GM19025 (cell line): ENCODE data around the gene SAP30L.
A peak's percentile ranks its signal among the peaks of the same experiment; 100 is the strongest.

ENCODE experiments used
- ATAC-seq: cut with Tn5 transposase; IDR thresholded peaks from one replicate; pipeline ENCODE4 v1.9.1; 2021; ENCODE audit warnings: mild to moderate bottlenecking, low read depth, moderate library complexity; ENCODE audit not compliant: unreplicated experiment

The SAP30L gene

DNA sequence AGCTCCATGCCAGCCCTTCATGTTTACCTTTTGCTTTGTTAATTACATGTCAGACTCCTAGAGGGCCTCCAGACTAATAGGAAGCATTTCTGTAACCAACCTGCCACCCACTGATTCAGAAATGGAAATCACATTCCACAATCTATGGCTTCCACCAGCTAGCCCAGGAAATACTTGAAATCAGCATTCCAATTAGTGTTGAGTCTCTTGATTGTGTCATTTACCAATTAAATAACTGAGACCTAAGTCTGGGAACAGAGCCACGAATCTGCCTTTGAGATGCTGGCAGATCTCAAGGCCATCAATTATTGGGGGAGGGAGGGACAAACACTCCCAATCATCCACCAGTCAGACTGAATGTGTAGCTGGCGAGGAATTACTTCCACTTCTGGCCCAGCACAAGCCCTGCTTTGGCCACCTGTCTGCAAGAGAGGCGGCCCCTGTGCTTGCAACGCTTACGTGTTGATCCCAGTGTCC, 27.4 kb upstream of the SAP30L start:
- no peak for ATAC-seq

GRCh38 chr5:154419236-154419635, 26.6 kb upstream of the SAP30L start:
- ATAC-seq = no peak

GRCh38 chr5:154421868-154422267, 23.9 kb upstream of the SAP30L start:
- ATAC-seq = no peak

DNA sequence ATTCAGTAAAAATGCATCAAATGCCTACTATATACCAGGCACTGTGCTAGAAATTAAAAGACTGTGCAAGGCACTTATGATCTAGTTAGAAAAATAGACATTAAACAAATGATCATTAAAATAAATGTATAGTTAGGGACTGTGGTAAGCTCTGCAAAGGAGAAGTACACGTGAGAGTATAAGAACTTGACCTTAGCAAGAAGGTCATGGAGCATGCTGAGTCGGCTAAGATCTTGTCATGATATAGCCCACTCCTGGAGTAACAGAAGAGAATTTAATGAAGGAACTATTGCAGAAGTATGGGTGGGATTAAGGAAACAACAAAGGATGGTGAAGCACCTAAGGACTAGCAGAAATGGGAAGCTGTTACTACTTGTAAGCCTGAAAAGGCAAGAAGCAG, 23.5 kb upstream of the SAP30L start:
- no peak for ATAC-seq

GRCh38 chr5:154428208-154428607, 17.6 kb upstream of the SAP30L start:
- ATAC-seq = no peak

DNA sequence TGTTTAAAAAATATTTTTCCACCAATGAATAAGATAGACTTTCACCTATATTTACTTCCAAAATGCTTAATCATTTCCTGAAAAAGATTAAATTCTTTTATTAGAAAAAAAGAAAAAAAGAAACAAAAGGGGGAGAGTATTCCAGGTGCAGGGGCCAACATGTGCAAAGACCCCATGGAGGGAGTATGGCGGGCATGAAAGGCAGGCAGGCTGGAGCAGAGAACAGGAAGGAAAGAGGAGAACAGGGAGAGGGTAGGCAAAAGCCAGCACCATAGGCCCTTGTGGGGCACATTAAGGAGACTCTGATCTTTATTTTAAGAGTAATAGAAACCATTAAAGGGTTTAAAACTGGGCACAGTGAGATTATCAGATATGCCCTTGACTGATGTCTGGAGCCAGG, 16.5 kb upstream of the SAP30L start:
- no peak for ATAC-seq

- no peak for ATAC-seq
Measured at GRCh38 chr5:154430466-154430865, 15.3 kb upstream of the SAP30L start.

GRCh38 chr5:154430961-154431630, 14.7 kb upstream of the SAP30L start:
- ATAC-seq = no peak

DNA sequence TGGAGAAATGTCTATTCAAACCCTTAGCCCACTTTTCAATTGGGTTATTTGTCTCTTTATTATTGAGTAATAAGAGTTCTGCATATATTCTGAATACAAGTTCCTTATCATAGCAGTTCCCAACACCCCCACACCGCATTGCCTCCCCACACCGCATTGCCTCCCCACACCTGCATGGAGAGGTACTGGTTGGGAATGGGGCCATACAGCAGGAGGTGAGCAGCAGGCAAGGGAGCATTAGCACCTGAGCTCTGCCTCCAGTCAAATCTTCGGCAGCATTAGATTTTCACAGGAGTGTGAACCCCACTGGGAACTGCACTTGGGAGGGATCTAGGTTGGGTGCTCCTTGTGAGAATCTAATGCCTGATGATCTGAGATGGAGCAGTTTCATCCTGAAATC, 10.6 kb upstream of the SAP30L start:
- no peak for ATAC-seq

GRCh38 chr5:154437281-154437965, 8.4 kb upstream of the SAP30L start:
- no peak for ATAC-seq

DNA sequence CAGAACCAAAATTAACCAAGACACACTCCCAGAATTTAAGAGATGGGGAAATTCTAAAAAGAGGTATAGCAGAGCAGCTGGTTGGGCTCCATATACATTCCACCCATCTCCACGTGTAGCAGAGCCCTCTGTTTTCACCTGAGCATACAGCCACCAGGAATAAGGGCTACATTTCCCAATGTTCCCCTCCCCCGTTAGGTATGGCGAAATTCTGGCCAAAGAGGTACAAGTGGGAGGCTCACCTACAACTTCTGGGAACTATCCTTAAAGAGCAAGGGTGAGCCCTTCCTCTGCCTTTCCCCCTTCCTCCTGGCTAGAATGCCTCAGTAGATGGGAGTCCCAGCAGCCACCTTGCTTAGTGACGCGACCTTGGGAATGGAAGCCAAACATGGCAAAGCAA, 5.3 kb upstream of the SAP30L start:
- no peak for ATAC-seq

DNA sequence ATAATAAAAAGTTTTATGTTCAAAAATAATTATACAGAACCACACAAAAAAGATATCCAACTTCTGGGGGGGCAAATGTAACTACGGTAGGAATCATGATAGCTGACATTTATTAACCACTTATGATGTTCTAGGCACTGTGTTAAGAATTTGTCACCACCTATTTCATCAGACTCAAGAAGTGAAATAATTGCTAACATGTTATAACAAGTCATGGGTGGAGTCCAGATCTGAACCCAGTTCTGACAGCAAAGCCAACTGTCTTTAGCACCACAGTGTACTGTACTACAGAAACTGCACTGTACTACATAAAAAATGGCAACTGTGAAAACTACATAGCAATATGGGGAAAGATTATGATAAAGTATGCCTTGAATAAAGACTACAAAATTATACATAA, 3.0 kb upstream of the SAP30L start:
- no peak for ATAC-seq

GRCh38 chr5:154444556-154445421, 1.0 kb upstream of the SAP30L start:
- no peak for ATAC-seq

DNA sequence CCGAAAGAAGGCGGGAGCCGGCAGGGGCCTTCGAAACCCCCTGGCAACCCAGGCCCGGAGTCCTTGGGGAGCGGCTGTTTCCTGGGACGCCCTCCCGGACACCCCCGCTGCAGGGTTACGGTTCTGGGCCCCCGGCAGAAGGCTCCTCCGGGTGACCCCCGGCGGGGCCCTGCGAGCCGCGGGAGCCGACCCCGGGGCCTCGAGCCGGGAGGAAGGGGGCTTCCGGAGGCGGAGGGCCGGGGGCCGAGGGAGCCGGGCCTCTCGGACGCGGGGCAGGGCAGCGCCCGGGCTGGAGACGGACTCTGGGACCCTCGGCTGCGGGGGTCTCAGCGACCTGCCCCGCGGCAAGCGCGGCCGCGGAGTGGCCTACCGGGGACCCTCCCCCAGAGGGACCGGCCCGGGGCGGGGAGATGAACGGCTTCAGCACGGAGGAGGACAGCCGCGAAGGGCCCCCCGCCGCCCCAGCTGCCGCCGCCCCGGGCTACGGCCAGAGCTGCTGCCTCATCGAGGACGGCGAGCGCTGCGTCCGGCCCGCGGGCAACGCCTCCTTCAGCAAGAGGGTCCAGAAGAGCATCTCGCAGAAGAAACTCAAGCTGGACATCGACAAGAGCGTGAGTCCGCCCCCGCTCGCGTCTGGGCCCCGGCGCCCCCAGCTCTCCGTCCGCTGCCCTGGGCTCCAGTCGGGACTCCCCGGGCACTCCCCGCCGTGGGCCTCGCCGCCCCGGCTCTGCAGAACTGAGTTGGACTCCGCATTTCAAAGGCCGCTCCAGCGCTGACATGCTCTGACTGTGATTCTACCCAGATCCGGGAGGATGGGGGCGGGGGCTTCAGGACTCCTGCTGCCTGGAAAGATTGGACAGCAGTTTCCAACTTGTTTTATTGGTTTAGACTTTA, 645 bp downstream of the SAP30L start:
- peak; percentile 27 for ATAC-seq

DNA sequence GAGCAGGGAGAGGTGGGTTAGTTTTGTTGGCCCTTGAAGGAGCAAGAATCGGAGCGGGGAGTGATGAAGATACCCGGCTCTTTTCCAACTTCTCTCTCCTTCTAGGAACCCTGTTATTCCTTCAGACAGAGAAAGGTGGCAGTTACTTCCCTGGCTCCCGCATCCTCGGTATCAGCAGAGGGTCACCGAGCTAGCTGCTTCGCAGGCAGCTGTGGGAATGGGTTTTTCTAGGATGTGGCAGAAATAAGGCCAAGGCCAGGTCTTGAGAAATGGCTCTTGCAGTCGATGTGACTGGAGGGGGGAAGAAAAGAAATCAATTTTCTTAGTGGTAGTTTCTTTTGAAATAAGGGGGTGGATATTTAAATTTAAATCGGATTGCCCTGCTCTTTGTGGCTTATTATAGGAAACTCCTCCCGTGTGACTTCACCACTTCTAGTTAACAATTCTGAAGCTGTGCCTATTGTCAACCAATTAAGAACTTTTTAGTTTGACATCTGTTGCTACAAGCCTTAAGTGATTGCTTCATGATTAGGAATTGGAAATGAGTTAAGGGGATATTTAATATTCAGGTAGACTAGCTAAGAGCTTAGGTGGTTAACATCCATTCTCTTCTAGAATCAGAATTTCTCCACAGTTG, 1.4 kb downstream of the SAP30L start:
- no peak for ATAC-seq

DNA sequence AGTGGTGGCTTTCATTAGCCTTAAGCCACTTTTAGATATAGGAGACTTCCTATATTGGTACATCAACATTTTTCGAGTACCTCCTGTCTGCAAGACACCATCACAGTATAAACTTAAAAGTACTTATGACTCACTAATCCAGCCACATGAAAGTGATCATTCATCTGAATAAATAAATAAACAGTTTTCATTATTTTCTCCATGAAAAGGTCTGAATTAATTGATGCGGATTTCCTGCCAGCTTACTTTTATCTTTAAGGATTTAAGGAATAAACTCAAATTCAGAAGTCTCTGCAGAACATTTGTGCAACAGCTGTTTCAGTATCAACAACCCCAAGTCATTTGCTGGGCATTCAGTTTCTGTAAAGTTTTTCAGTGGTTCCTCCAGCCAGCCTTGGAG, 4.0 kb downstream of the SAP30L start:
- no peak for ATAC-seq

GRCh38 chr5:154451957-154452356, 6.2 kb downstream of the SAP30L start:
- no peak for ATAC-seq

DNA sequence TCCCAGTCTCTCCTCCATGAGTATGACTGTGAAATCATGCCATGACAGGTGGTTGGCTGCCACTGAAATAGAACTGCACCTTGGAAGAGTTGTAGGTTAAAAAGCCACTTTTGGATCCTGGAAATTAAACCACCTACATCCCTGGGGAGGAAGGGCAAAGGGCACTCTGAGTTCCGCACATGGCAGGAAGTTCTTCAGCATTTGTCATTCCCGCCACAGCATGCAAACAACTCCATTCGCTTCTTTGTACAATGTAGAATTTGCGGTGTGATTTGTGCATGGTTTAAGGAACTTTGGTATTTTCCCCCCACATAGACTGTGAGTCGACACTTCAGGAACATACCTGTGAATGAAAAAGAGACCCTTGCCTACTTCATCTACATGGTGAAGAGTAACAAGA, 9.8 kb downstream of the SAP30L start:
- no peak for ATAC-seq

DNA sequence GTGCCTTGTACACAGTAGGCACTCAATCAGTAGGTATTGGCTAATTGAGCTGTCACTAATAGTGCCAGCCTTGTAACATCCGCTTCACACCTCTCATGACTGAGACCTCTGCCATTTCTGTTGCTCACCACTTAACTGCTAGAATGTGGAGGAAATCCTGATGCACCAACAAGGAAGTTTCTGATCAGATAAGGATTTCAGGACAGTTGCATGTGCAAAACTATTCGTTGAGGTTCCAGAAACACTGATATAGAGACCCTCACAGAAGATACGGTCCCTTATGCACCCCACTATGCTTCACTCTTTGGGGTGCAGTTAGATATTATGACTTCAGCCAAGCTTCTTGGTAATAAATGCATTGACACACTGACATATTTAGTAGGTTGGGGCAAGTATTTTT, 10.7 kb downstream of the SAP30L start:
- ATAC-seq = no peak

- ATAC-seq = no peak
Measured at GRCh38 chr5:154459015-154459414, 13.2 kb downstream of the SAP30L start.
